OCI-LY3 (cell line): Measurements from ENCODE around the gene FYB2.
A peak's percentile ranks its signal among the peaks of the same experiment; 100 is the strongest.

Experiments
- H2AFZ ChIP-seq: fragments of 200-600, 300-600 bp; shearing (Covaris generic); 2 replicates; pipeline ENCODE4 v1.6.0; 2014; ENCODE audit warnings: antibody characterized with exemption, low read depth, low read length
- H3K27ac ChIP-seq: fragments of 200-600, 300-600 bp; sonication (generic); 2 replicates; pipeline ENCODE4 v1.5.1; 2014; ENCODE audit warnings: mild to moderate bottlenecking, low read length, moderate library complexity, mixed read lengths
- H3K27me3 ChIP-seq: fragments of 200-600, 300-600 bp; sonication (generic); 2 replicates; pipeline ENCODE4 v1.6.1; 2014; ENCODE audit warnings: low read depth, low read length, mixed read lengths
- H3K36me3 ChIP-seq: fragments of 200-600, 300-600 bp; sonication (generic); replicated peaks from 2 replicates; pipeline ENCODE3; 2014; ENCODE audit warnings: low read depth, low read length, mixed read lengths
- H3K4me1 ChIP-seq: fragments of 300-600, 200-600 bp; sonication (generic); 2 replicates; pipeline ENCODE4 v1.6.1; 2014; ENCODE audit warnings: low read length, mixed read lengths
- H3K4me2 ChIP-seq: fragments of 200-600, 300-600 bp; sonication (generic); 2 replicates; pipeline ENCODE4 v1.6.1; 2014; ENCODE audit warnings: low read length, mixed read lengths
- H3K4me3 ChIP-seq: fragments of 300-600, 200-600 bp; sonication (generic); 2 replicates; pipeline ENCODE4 v1.5.1; 2014; ENCODE audit warnings: antibody characterized with exemption, mild to moderate bottlenecking, low read length, moderate library complexity
- H3K79me2 ChIP-seq: fragments of 300-600, 200-600 bp; shearing (Covaris generic); 2 replicates; pipeline ENCODE4 v1.6.1; 2014; ENCODE audit warnings: mild to moderate bottlenecking, low read length, mixed read lengths
- H3K9ac ChIP-seq: fragments of 300-600, 200-600 bp; shearing (Covaris generic); 2 replicates; pipeline ENCODE4 v1.6.0; 2014; ENCODE audit warnings: mild to moderate bottlenecking, low read length, moderate library complexity
- H3K9me3 ChIP-seq: fragments of 200-600, 300-600 bp; shearing (Covaris generic); 2 replicates; pipeline ENCODE4 v1.6.1; 2014; ENCODE audit warnings: low read length, mixed read lengths; ENCODE audit not compliant: insufficient read depth
- H4K20me1 ChIP-seq: fragments of 200-600, 300-600 bp; sonication (generic); 2 replicates; pipeline ENCODE4 v1.6.1; 2016; ENCODE audit warnings: low read length, mixed read lengths; ENCODE audit not compliant: insufficient read depth
- CTCF ChIP-seq: fragments of 200-600, 300-600 bp; sonication (generic); IDR thresholded peaks from 2 replicates; pipeline ENCODE4 v1.5.1; 2014; ENCODE audit warnings: antibody characterized with exemption, low read length, low read depth
- EZH2phosphoT487 ChIP-seq: fragments of 200-600 bp; shearing (Covaris generic); IDR thresholded peaks from 2 replicates; pipeline ENCODE4 v1.6.1; 2018; ENCODE audit warnings: antibody characterized with exemption, mixed run types, low read depth

Gene FYB2

GRCh38 chr1:56771717-56772116 lies 47.5 kb downstream of the FYB2 start:
- Histone ChIP-seq H3K36me3 (no peaks in the 10 kb centered on the region), H3K27me3 (no peaks in the 10 kb centered on the region), H3K79me2 (no peaks in the 10 kb centered on the region), H3K4me2 (no peak overlapping the region), H3K9me3 (no peaks in the 10 kb centered on the region), H3K9ac (no peak overlapping the region), H3K27ac (no peak overlapping the region), H2AFZ (no peak overlapping the region), H4K20me1 (no peaks in the 10 kb centered on the region), H3K4me1 (peaks cover 8% of the 10 kb centered on the region), H3K4me3 (no peak overlapping the region)
- no peak for TF ChIP-seq EZH2phosphoT487
- TF ChIP-seq CTCF, result no peak

GRCh38 chr1:56758794-56759193 lies 60.4 kb downstream of the FYB2 start:
- Histone ChIP-seq H3K9ac (no peak overlapping the region), H3K27ac (no peak overlapping the region), H3K4me2 (peak overlapping the region; percentile 12; the same call in 1 of the 2 replicates), H3K36me3 (no peaks in the 10 kb centered on the region), H3K4me3 (no peak overlapping the region), H3K79me2 (no peaks in the 10 kb centered on the region), H4K20me1 (no peaks in the 10 kb centered on the region), H3K4me1 (peaks cover 8% of the 10 kb centered on the region), H2AFZ (no peak overlapping the region), H3K9me3 (no peaks in the 10 kb centered on the region), H3K27me3 (no peaks in the 10 kb centered on the region)
- TF ChIP-seq EZH2phosphoT487 (no peak), CTCF (no peak)

- Histone ChIP-seq H2AFZ (no peak overlapping the region), H3K4me1 (peaks cover 8% of the 10 kb centered on the region), H3K36me3 (no peaks in the 10 kb centered on the region), H4K20me1 (no peaks in the 10 kb centered on the region), H3K9me3 (no peaks in the 10 kb centered on the region), H3K9ac (no peak overlapping the region), H3K79me2 (no peaks in the 10 kb centered on the region), H3K4me3 (no peak overlapping the region), H3K4me2 (no peak overlapping the region), H3K27ac (no peak overlapping the region), H3K27me3 (no peaks in the 10 kb centered on the region)
- TF ChIP-seq CTCF (peak; percentile 36), EZH2phosphoT487 (no peak)
Observed at GRCh38 chr1:56758135-56758534, 61.1 kb downstream of the FYB2 start.

- TF ChIP-seq EZH2phosphoT487 (no peak), CTCF (no peak)
- no peak overlapping the region for H2AFZ ChIP-seq
- no peak overlapping the region for H3K4me2 ChIP-seq
Observed at GRCh38 chr1:56755911-56756310, 63.3 kb downstream of the FYB2 start.

More at GRCh38 chr1:56755911-56756310, 63.3 kb downstream of the FYB2 start:
- Histone ChIP-seq H3K9ac (no peak overlapping the region), H3K79me2 (no peaks in the 10 kb centered on the region), H3K4me1 (peaks cover 8% of the 10 kb centered on the region), H3K4me3 (no peak overlapping the region), H3K27me3 (no peaks in the 10 kb centered on the region), H3K27ac (no peak overlapping the region), H3K36me3 (no peaks in the 10 kb centered on the region), H4K20me1 (no peaks in the 10 kb centered on the region), H3K9me3 (no peaks in the 10 kb centered on the region)
